ENCODE data around the gene MSANTD7. TPM values are rescaled to one million over a fixed set of nuclear protein-coding genes. Genes with fewer than 3 reads are reported as not detected.
"Not testable (repeated sequence)": the region's sequence is repeated elsewhere in the genome, so short reads cannot be mapped to it uniquely, and the experiment has no call there.

The MSANTD7 gene
- total RNA-seq (2014; rRNA removed; shearing (Covaris generic)): 17.4 and 23.7 TPM in 2 replicates

GRCh38 chr10:14837757-14838581 is at the start of gene MSANTD7, which contains the start of the genes CDNF and HSPA14:
Gene MSANTD7, plus strand, starts transcription at chr10:14838306. Its CDS starts 3,979 bp downstream, at chr10:14842285.
Gene CDNF, minus strand, starts transcription at chr10:14838037. Its CDS starts 91 bp downstream, at chr10:14837946.
Gene HSPA14, plus strand, starts transcription at chr10:14838306. Its CDS starts 97 bp downstream, at chr10:14838403.
- Histone ChIP-seq H3K27me3 (ENCODE audit: control insufficient read depth, insufficient read depth, low read length) (no peaks in the 10 kb centered on the region), H3K36me3 (replicated peaks; ENCODE audit: control insufficient read depth, insufficient read depth, low read length) (peaks cover 16% of the 10 kb centered on the region), H3K4me3 (ENCODE audit: insufficient read depth, low read depth, low read length) (peak within 1 kb of the TSS; percentile 98)
- DNase-seq: peak; percentile 97

- no peaks in the 10 kb centered on the region for H3K36me3 ChIP-seq (replicated peaks; ENCODE audit: control insufficient read depth, insufficient read depth, low read length)
- no peak for DNase-seq
- H3K4me3 ChIP-seq (ENCODE audit: insufficient read depth, low read depth, low read length): no peak overlapping the region
- no peaks in the 10 kb centered on the region for H3K27me3 ChIP-seq (ENCODE audit: control insufficient read depth, insufficient read depth, low read length)
Measured at GRCh38 chr10:14798636-14799035, 39.5 kb upstream of the MSANTD7 start.

GRCh38 chr10:14800397-14800796 is 37.7 kb upstream of the MSANTD7 start:
- Histone ChIP-seq H3K27me3 (ENCODE audit: control insufficient read depth, insufficient read depth, low read length) (no peaks in the 10 kb centered on the region), H3K4me3 (ENCODE audit: insufficient read depth, low read depth, low read length) (no peak overlapping the region), H3K36me3 (replicated peaks; ENCODE audit: control insufficient read depth, insufficient read depth, low read length) (no peaks in the 10 kb centered on the region)
- no peak for DNase-seq

GRCh38 chr10:14801723-14802122 is 36.4 kb upstream of the MSANTD7 start:
- Histone ChIP-seq H3K27me3 (ENCODE audit: control insufficient read depth, insufficient read depth, low read length) (no peaks in the 10 kb centered on the region), H3K4me3 (ENCODE audit: insufficient read depth, low read depth, low read length) (no peak overlapping the region), H3K36me3 (replicated peaks; ENCODE audit: control insufficient read depth, insufficient read depth, low read length) (no peaks in the 10 kb centered on the region)
- peak; percentile 35 for DNase-seq

GRCh38 chr10:14803827-14804226 is 34.3 kb upstream of the MSANTD7 start:
- no peaks in the 10 kb centered on the region for H3K27me3 ChIP-seq (ENCODE audit: control insufficient read depth, insufficient read depth, low read length)
- DNase-seq: no peak

GRCh38 chr10:14806318-14806717 is 31.8 kb upstream of the MSANTD7 start:
- Histone ChIP-seq H3K4me3 (ENCODE audit: insufficient read depth, low read depth, low read length) (no peak overlapping the region), H3K27me3 (ENCODE audit: control insufficient read depth, insufficient read depth, low read length) (no peaks in the 10 kb centered on the region), H3K36me3 (replicated peaks; ENCODE audit: control insufficient read depth, insufficient read depth, low read length) (no peaks in the 10 kb centered on the region)
- no peak for DNase-seq

More at GRCh38 chr10:14803827-14804226, 34.3 kb upstream of the MSANTD7 start:
- no peaks in the 10 kb centered on the region for H3K36me3 ChIP-seq (replicated peaks; ENCODE audit: control insufficient read depth, insufficient read depth, low read length)
- no peak overlapping the region for H3K4me3 ChIP-seq (ENCODE audit: insufficient read depth, low read depth, low read length)

- no peaks in the 10 kb centered on the region for H3K36me3 ChIP-seq (replicated peaks; ENCODE audit: control insufficient read depth, insufficient read depth, low read length)
- no peak overlapping the region for H3K4me3 ChIP-seq (ENCODE audit: insufficient read depth, low read depth, low read length)
- peak; percentile 17 for DNase-seq
- H3K27me3 ChIP-seq (ENCODE audit: control insufficient read depth, insufficient read depth, low read length): no peaks in the 10 kb centered on the region
Measured at GRCh38 chr10:14810969-14811953, 26.8 kb upstream of the MSANTD7 start.

GRCh38 chr10:14812271-14812670 is 25.8 kb upstream of the MSANTD7 start:
- H3K27me3 ChIP-seq (ENCODE audit: control insufficient read depth, insufficient read depth, low read length): no peaks in the 10 kb centered on the region
- H3K36me3 ChIP-seq (replicated peaks; ENCODE audit: control insufficient read depth, insufficient read depth, low read length): no peaks in the 10 kb centered on the region
- DNase-seq: peak; percentile 35
- H3K4me3 ChIP-seq (ENCODE audit: insufficient read depth, low read depth, low read length): no peak overlapping the region

GRCh38 chr10:14815681-14816080 is 22.4 kb upstream of the MSANTD7 start:
- Histone ChIP-seq H3K4me3 (ENCODE audit: insufficient read depth, low read depth, low read length) (no peak overlapping the region), H3K36me3 (replicated peaks; ENCODE audit: control insufficient read depth, insufficient read depth, low read length) (no peaks in the 10 kb centered on the region), H3K27me3 (ENCODE audit: control insufficient read depth, insufficient read depth, low read length) (no peaks in the 10 kb centered on the region)
- no peak for DNase-seq

- not testable (repeated sequence) for H3K4me3 ChIP-seq (ENCODE audit: insufficient read depth, low read depth, low read length); H3K27me3 ChIP-seq (ENCODE audit: control insufficient read depth, insufficient read depth, low read length); DNase-seq; H3K36me3 ChIP-seq (replicated peaks; ENCODE audit: control insufficient read depth, insufficient read depth, low read length)
Measured at GRCh38 chr10:14816717-14817116, 21.4 kb upstream of the MSANTD7 start.

GRCh38 chr10:14820010-14820774 is 17.9 kb upstream of the MSANTD7 start:
- Histone ChIP-seq H3K36me3 (replicated peaks; ENCODE audit: control insufficient read depth, insufficient read depth, low read length) (no peaks in the 10 kb centered on the region), H3K27me3 (ENCODE audit: control insufficient read depth, insufficient read depth, low read length) (no peaks in the 10 kb centered on the region), H3K4me3 (ENCODE audit: insufficient read depth, low read depth, low read length) (no peak overlapping the region)
- no peak for DNase-seq

- Histone ChIP-seq H3K36me3 (replicated peaks; ENCODE audit: control insufficient read depth, insufficient read depth, low read length) (no peaks in the 10 kb centered on the region), H3K27me3 (ENCODE audit: control insufficient read depth, insufficient read depth, low read length) (no peaks in the 10 kb centered on the region), H3K4me3 (ENCODE audit: insufficient read depth, low read depth, low read length) (no peak overlapping the region)
- no peak for DNase-seq
Measured at GRCh38 chr10:14820775-14821154, 17.3 kb upstream of the MSANTD7 start.

GRCh38 chr10:14821635-14822375 is 16.3 kb upstream of the MSANTD7 start:
- H3K27me3 ChIP-seq (ENCODE audit: control insufficient read depth, insufficient read depth, low read length): no peaks in the 10 kb centered on the region
- H3K4me3 ChIP-seq (ENCODE audit: insufficient read depth, low read depth, low read length): no peak overlapping the region
- H3K36me3 ChIP-seq (replicated peaks; ENCODE audit: control insufficient read depth, insufficient read depth, low read length): no peaks in the 10 kb centered on the region
- DNase-seq: no peak

Data from H7 (cell line).